Measurements from ENCODE around the gene DET1.
"Not testable (repeated sequence)": the region's sequence is repeated elsewhere in the genome, so short reads cannot be mapped to it uniquely, and the experiment has no call there.

GRCh38 chr15:88473661-88474293 is 72.7 kb downstream of the DET1 start:
- TF ChIP-seq PRDM6 (tag by site-specific recombination; IDR thresholded peaks at IDR 0.05); ZNF280D (tag by site-specific recombination; IDR thresholded peaks at IDR 0.05); INSM2 (tag by site-specific recombination; IDR thresholded peaks at IDR 0.05); ZNF184 (tag by site-specific recombination; IDR thresholded peaks at IDR 0.05); CTCF (tag by site-specific recombination; IDR thresholded peaks at IDR 0.05); TRIM28 (IDR thresholded peaks at IDR 0.05; ENCODE audit: borderline replicate concordance, low read length); GLI4 (tag by site-specific recombination; IDR thresholded peaks at IDR 0.05): not testable (repeated sequence)

Measured in HEK293 (cell line).